CD4-positive, CD25-positive, alpha-beta regulatory T cell (primary cell): Measurements from ENCODE around the gene RASGRF1. TPM values are rescaled to one million over a fixed set of nuclear protein-coding genes. Genes with fewer than 3 reads are reported as not detected.
A peak's percentile ranks its signal among the peaks of the same experiment; 100 is the strongest.
"Not testable (repeated sequence)": the region's sequence is repeated elsewhere in the genome, so short reads cannot be mapped to it uniquely, and the experiment has no call there.

Experiments used
- ATAC-seq, 2 donors: fragments of 150-1000 bp; cut with Tn5 transposase; one replicate each; pipeline ENCODE4 v1.10.0; 2021; ENCODE audit warnings: low read depth in 2 of 2, moderate number of reproducible peaks in 2 of 2, moderate library complexity in 1 of 2
- DNase-seq, 3 donors: peaks; one replicate each; pipeline versions ENCODE4 v3.0.0 to v3.0.0-alpha.2; 2012 to 2022; ENCODE audit warnings: mixed read lengths in 1 of 3
- H3K27ac ChIP-seq: one replicate; pipeline ENCODE4 v1.7.0; 2013; ENCODE audit warnings: mild to moderate bottlenecking, low read length; ENCODE audit not compliant: insufficient read depth, poor library complexity, severe bottlenecking
- H3K27me3 ChIP-seq: one replicate; pipeline ENCODE4 v1.7.0; 2013; ENCODE audit warnings: low read length; ENCODE audit not compliant: control insufficient read depth, insufficient read depth
- H3K36me3 ChIP-seq: one replicate; pipeline ENCODE4 v1.7.0; 2013; ENCODE audit warnings: mild to moderate bottlenecking, low read length, moderate library complexity; ENCODE audit not compliant: control insufficient read depth, insufficient read depth
- H3K4me1 ChIP-seq: 2 replicates; pipeline ENCODE4 v1.7.0; 2013; ENCODE audit warnings: mild to moderate bottlenecking, low read length; ENCODE audit not compliant: insufficient read depth, control insufficient read depth, poor library complexity, severe bottlenecking
- H3K4me3 ChIP-seq: one replicate; pipeline ENCODE4 v1.7.0; 2013; ENCODE audit warnings: low read depth, mild to moderate bottlenecking, low read length, moderate library complexity
- H3K9me3 ChIP-seq, 2 experiments: 1 replicate in 1 of 2; 2 replicates in 1 of 2; pipeline ENCODE4 v1.7.0; 2013; ENCODE audit warnings: low read length in 2 of 2, mild to moderate bottlenecking in 1 of 2, moderate library complexity in 1 of 2; ENCODE audit not compliant: control insufficient read depth in 2 of 2
- H3K27ac Mint-ChIP-seq, 3 donors: one replicate each; pipeline ENCODE4 v1.8.0; 2020 to 2022; ENCODE audit warnings: mild to moderate bottlenecking in 3 of 3, mixed read lengths in 3 of 3, moderate library complexity in 2 of 3
- H3K27me3 Mint-ChIP-seq: one replicate; pipeline ENCODE4 v1.8.0; 2022; ENCODE audit warnings: mild to moderate bottlenecking, mixed read lengths
- H3K36me3 Mint-ChIP-seq: one replicate; pipeline ENCODE4 v1.8.0; 2020; ENCODE audit warnings: mixed read lengths
- H3K4me1 Mint-ChIP-seq, 4 donors: one replicate each; pipeline ENCODE4 v1.8.0; 2020 to 2022; ENCODE audit warnings: mixed read lengths in 4 of 4, mild to moderate bottlenecking in 1 of 4
- H3K4me3 Mint-ChIP-seq, 4 donors: one replicate each; pipeline ENCODE4 v1.8.0; 2020 to 2022; ENCODE audit warnings: mild to moderate bottlenecking in 4 of 4, mixed read lengths in 4 of 4, moderate library complexity in 3 of 4
- H3K9me3 Mint-ChIP-seq, 7 donors: one replicate each; pipeline ENCODE4 v1.8.0; 2020 to 2022; ENCODE audit warnings: mixed read lengths in 7 of 7, mild to moderate bottlenecking in 3 of 7, moderate library complexity in 2 of 7
- polyA plus RNA-seq, 4 donors: library from polyadenylated mRNA; unstranded; fragments of 300-500 nt; fragmentation: Illumina TruSeq; gene quantifications; one replicate each; pipeline ENCODE4 v1.2.3, GENCODE V29; 2021
- total RNA-seq: library from RNA; stranded (reverse); gene quantifications from one replicate; pipeline ENCODE4 v1.2.3, GENCODE V29; 2022

The RASGRF1 gene
- total and polyA plus RNA-seq, 5 donors from 2014 or later: not detected

GRCh38 chr15:79025802-79026201 lies 64.8 kb downstream of the RASGRF1 start:
- DNase-seq: peak in 1 of 3 donors; percentile 6
- H3K4me3 ChIP-seq: no peak overlapping the region
- H3K27ac Mint-ChIP-seq: no peak overlapping the region
- H3K4me3 Mint-ChIP-seq: no peak overlapping the region
- no peaks in the 10 kb centered on the region for H3K36me3 Mint-ChIP-seq
- H3K4me1 ChIP-seq: no peaks in the 10 kb centered on the region
- H3K27ac ChIP-seq: no peak overlapping the region
- H3K9me3 Mint-ChIP-seq: peaks cover 2 to 8% (median 5%) of the 10 kb centered on the region in 7 donors
- no peaks in the 10 kb centered on the region for H3K9me3 ChIP-seq
- H3K27me3 Mint-ChIP-seq: no peaks in the 10 kb centered on the region
- no peaks in the 10 kb centered on the region for H3K27me3 ChIP-seq
- H3K36me3 ChIP-seq: no peaks in the 10 kb centered on the region
- ATAC-seq: no peak
- no peaks in the 10 kb centered on the region for H3K4me1 Mint-ChIP-seq

DNA sequence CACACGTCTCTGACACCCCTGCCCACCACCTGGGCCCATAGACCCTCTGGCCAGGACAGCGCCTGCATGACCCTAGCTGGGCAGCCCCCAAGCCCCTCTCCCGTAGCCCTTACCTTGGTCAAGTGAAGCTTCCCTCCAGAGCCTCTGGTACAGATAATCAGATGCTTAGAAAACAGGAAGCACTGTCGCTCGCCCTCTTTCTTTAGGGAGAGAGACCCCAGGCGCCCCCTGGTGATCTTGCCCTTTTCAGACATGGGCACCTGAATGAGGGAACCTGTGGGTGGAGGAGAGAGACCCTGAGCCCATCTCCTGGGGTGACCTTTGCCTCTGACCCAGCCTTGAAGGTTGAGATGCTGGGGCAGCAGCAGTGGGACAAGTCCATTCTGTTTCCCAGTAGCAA lies 65.4 kb downstream of the RASGRF1 start:
- H3K27ac Mint-ChIP-seq: no peak overlapping the region
- H3K36me3 Mint-ChIP-seq: no peaks in the 10 kb centered on the region
- no peaks in the 10 kb centered on the region for H3K9me3 ChIP-seq
- peaks cover 2 to 8% (median 5%) of the 10 kb centered on the region in 7 donors for H3K9me3 Mint-ChIP-seq
- H3K4me1 ChIP-seq: no peaks in the 10 kb centered on the region
- H3K27me3 ChIP-seq: no peaks in the 10 kb centered on the region
- peak overlapping the region in 1 of 4 donors; percentile 8 for H3K4me3 Mint-ChIP-seq
- H3K36me3 ChIP-seq: no peaks in the 10 kb centered on the region
- H3K4me1 Mint-ChIP-seq: no peaks in the 10 kb centered on the region
- no peak overlapping the region for H3K27ac ChIP-seq
- no peaks in the 10 kb centered on the region for H3K27me3 Mint-ChIP-seq
- no peak for ATAC-seq
- H3K4me3 ChIP-seq: no peak overlapping the region
- DNase-seq: peak in 1 of 3 donors; percentile 21

DNA sequence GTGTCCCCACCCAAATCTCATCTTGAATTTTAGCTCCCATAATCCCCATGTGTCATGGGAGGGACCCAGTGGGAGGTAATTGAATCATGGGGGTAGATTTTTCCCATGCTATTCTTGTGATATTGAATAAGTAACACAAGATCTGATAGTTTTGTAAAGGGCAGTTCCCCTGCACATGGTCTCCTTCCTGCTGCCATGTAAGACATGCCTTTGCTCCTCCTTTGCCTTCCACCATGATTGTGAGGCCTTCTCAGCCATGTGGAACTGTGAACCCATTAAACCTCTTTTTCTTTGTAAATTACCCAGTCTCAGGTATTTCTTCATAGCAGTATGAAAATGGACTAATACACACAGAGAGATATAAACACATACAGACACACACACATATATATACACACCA lies 66.1 kb downstream of the RASGRF1 start:
- not testable (repeated sequence) for H3K4me1 Mint-ChIP-seq, H3K4me3 ChIP-seq, H3K27me3 Mint-ChIP-seq, H3K4me1 ChIP-seq, H3K27ac Mint-ChIP-seq, H3K36me3 Mint-ChIP-seq, ATAC-seq, H3K9me3 ChIP-seq, H3K9me3 Mint-ChIP-seq, DNase-seq, H3K27me3 ChIP-seq, H3K27ac ChIP-seq, H3K36me3 ChIP-seq
- H3K4me3 Mint-ChIP-seq: peak overlapping the region in 1 of 4 donors; percentile 0

GRCh38 chr15:79023918-79024317 lies 66.7 kb downstream of the RASGRF1 start:
- H3K9me3 Mint-ChIP-seq: peaks cover 0 to 8% (median 5%) of the 10 kb centered on the region in 7 donors
- ATAC-seq: no peak

GRCh38 chr15:79023546-79023890 lies 67.1 kb downstream of the RASGRF1 start:
- no peak overlapping the region for H3K4me3 ChIP-seq

More at GRCh38 chr15:79023918-79024317, 66.7 kb downstream of the RASGRF1 start:
- H3K27ac Mint-ChIP-seq: no peak overlapping the region
- Histone ChIP-seq H3K4me1 (no peaks in the 10 kb centered on the region), H3K27ac (no peak overlapping the region), H3K27me3 (no peaks in the 10 kb centered on the region), H3K9me3 (no peaks in the 10 kb centered on the region), H3K4me3 (no peak overlapping the region), H3K36me3 (no peaks in the 10 kb centered on the region)
- H3K27me3 Mint-ChIP-seq: no peaks in the 10 kb centered on the region
- DNase-seq: no peak
- H3K4me3 Mint-ChIP-seq: no peak overlapping the region
- no peaks in the 10 kb centered on the region for H3K4me1 Mint-ChIP-seq
- no peaks in the 10 kb centered on the region for H3K36me3 Mint-ChIP-seq

DNA sequence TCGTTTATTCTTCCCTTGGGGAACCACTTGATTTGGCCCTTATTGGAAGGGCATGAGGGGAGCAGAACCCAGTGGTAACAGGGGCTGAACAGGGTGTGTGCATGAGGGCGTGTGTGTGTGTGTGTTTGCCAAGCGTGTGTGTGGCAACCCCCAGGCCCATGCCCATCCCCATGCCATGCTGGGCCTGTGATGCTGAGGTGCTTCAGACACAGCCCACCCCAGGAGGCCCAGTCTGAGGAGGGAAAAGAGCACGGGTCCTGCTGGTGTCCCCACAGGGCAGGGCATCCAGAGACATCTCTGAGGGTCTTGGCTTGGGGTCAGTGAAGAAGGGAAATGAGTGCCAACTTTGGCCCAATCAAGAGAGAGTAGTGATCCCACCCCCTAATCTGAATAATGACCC lies 71.6 kb downstream of the RASGRF1 start:
- no peak overlapping the region for H3K27ac Mint-ChIP-seq
- no peak for DNase-seq
- no peaks in the 10 kb centered on the region for H3K36me3 Mint-ChIP-seq
- H3K27me3 ChIP-seq: no peaks in the 10 kb centered on the region
- no peaks in the 10 kb centered on the region for H3K9me3 ChIP-seq
- peaks cover 4% of the 10 kb centered on the region for H3K27me3 Mint-ChIP-seq
- peaks cover 0 to 2% (median 1%) of the 10 kb centered on the region in 7 donors for H3K9me3 Mint-ChIP-seq
- H3K4me3 Mint-ChIP-seq: no peak overlapping the region
- no peaks in the 10 kb centered on the region for H3K4me1 Mint-ChIP-seq
- no peaks in the 10 kb centered on the region for H3K36me3 ChIP-seq
- no peak overlapping the region for H3K27ac ChIP-seq
- no peak for ATAC-seq
- no peaks in the 10 kb centered on the region for H3K4me1 ChIP-seq
- H3K4me3 ChIP-seq: no peak overlapping the region

More at GRCh38 chr15:79023546-79023890, 67.1 kb downstream of the RASGRF1 start:
- H3K9me3 ChIP-seq: no peaks in the 10 kb centered on the region
- no peak overlapping the region for H3K27ac ChIP-seq
- no peak overlapping the region for H3K27ac Mint-ChIP-seq
- no peak overlapping the region for H3K4me3 Mint-ChIP-seq
- no peaks in the 10 kb centered on the region for H3K36me3 Mint-ChIP-seq
- peaks cover 0 to 8% (median 5%) of the 10 kb centered on the region in 7 donors for H3K9me3 Mint-ChIP-seq
- no peaks in the 10 kb centered on the region for H3K27me3 ChIP-seq
- H3K36me3 ChIP-seq: no peaks in the 10 kb centered on the region
- ATAC-seq (no peak), DNase-seq (no peak)
- H3K4me1 Mint-ChIP-seq: no peaks in the 10 kb centered on the region
- H3K27me3 Mint-ChIP-seq: no peaks in the 10 kb centered on the region
- H3K4me1 ChIP-seq: no peaks in the 10 kb centered on the region

DNA sequence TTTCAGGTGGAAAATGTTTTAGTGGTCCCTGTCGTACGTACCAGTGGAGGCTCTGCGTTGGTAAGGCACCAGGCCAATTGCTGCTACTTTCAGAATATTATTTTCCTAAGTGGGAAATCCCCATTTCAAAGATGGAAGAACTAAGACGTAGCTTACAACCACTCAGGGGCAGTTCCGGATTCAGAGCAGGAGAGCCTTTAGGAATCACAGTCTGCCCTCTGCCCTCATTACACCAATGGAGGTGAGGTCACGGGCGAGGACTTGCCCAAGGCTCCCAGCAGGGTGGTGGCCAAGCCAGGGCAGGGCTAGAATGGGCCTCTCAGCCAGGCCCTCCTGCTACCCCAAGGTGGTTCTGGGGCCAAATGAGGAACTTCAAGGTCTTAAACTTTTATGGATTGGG lies 72.6 kb downstream of the RASGRF1 start:
- H3K9me3 Mint-ChIP-seq: no peaks in the 10 kb centered on the region

GRCh38 chr15:79016527-79017170 lies 73.9 kb downstream of the RASGRF1 start:
- Histone ChIP-seq H3K36me3 (no peaks in the 10 kb centered on the region), H3K4me1 (no peaks in the 10 kb centered on the region), H3K27ac (no peak overlapping the region), H3K27me3 (no peaks in the 10 kb centered on the region), H3K9me3 (no peaks in the 10 kb centered on the region), H3K4me3 (no peak overlapping the region)
- no peak for DNase-seq
- Mint-ChIP-seq H3K36me3 (no peaks in the 10 kb centered on the region), H3K27ac (no peak overlapping the region), H3K27me3 (peaks cover 4% of the 10 kb centered on the region), H3K9me3 (no peaks in the 10 kb centered on the region), H3K4me1 (no peaks in the 10 kb centered on the region), H3K4me3 (no peak overlapping the region)
- ATAC-seq: no peak

More for the DNA sequence above, 72.6 kb downstream of the RASGRF1 start:
- peaks cover 4% of the 10 kb centered on the region for H3K27me3 Mint-ChIP-seq
- H3K9me3 ChIP-seq: no peaks in the 10 kb centered on the region
- H3K4me3 ChIP-seq: no peak overlapping the region
- no peak overlapping the region for H3K27ac ChIP-seq
- H3K4me1 Mint-ChIP-seq: no peaks in the 10 kb centered on the region
- ATAC-seq: no peak
- H3K36me3 Mint-ChIP-seq: no peaks in the 10 kb centered on the region
- H3K36me3 ChIP-seq: no peaks in the 10 kb centered on the region
- no peak for DNase-seq
- no peak overlapping the region for H3K27ac Mint-ChIP-seq
- H3K27me3 ChIP-seq: no peaks in the 10 kb centered on the region
- H3K4me1 ChIP-seq: no peaks in the 10 kb centered on the region
- H3K4me3 Mint-ChIP-seq: no peak overlapping the region
